B cell (primary cell): Measurements from ENCODE around the gene LDHB. TPM values are rescaled to one million over a fixed set of nuclear protein-coding genes. Genes with fewer than 3 reads are reported as not detected.

Experiments used
- ATAC-seq: fragments of 200-7000 bp; cut with Tn5 transposase; one replicate; pipeline ENCODE4 v1.10.0; 2021; ENCODE audit warnings: low read depth, mild to moderate bottlenecking, moderate number of reproducible peaks, moderate library complexity
- CTCF ChIA-PET: fragments of 350-600 bp; sonication (Branson Sonifier 250); formaldehyde crosslinking; loops from one replicate; lab custom pipeline; 2021; ENCODE audit warnings: antibody characterized with exemption, inconsistent platforms; lab: Charles Lee
- POLR2A ChIA-PET: fragments of 350-600 bp; sonication (Branson Sonifier 250); formaldehyde crosslinking; loops from one replicate; lab custom pipeline; 2021; ENCODE audit warnings: antibody characterized with exemption; lab: Charles Lee
- DNase-seq: peaks from one replicate; pipeline ENCODE4 v3.0.0; 2013
- H2AFZ ChIP-seq: 2 replicates; pipeline ENCODE4 v1.6.1; 2012; ENCODE audit warnings: mild to moderate bottlenecking, low read depth, low read length; ENCODE audit not compliant: insufficient read depth, poor library complexity, severe bottlenecking
- H3K27ac ChIP-seq, 2 donors: 1 replicate in 1 of 2; 2 replicates in 1 of 2; pipeline ENCODE4 v1.5.1; 2012 to 2013; ENCODE audit warnings: low read length in 2 of 2, mild to moderate bottlenecking in 2 of 2, moderate library complexity in 1 of 2
- H3K27me3 ChIP-seq, 4 experiments: fragments of 200-600 bp in 1 of 4; sonication (generic) in 1 of 4; replicated peaks in 1 of 4; 1 replicate in 2 of 4; 2 replicates in 2 of 4; pipeline versions ENCODE4 v1.6.1 to v1.7.0; 2013 to 2016; ENCODE audit warnings: low read length in 3 of 4, mild to moderate bottlenecking in 2 of 4, mixed read lengths in 1 of 4, moderate library complexity in 1 of 4; ENCODE audit not compliant: insufficient read depth in 4 of 4, control insufficient read depth in 3 of 4; ENCODE audit errors: control extremely low read depth in 1 of 4
- H3K36me3 ChIP-seq, 2 experiments: replicated peaks in 1 of 2; 1 replicate in 1 of 2; 2 replicates in 1 of 2; pipeline versions ENCODE4 v1.6.1 to v1.7.1; 2013; ENCODE audit warnings: low read length in 1 of 2; ENCODE audit not compliant: insufficient read depth in 2 of 2, control insufficient read depth in 1 of 2; ENCODE audit errors: control extremely low read depth in 1 of 2, extremely low read depth in 1 of 2
- H3K4me1 ChIP-seq, 2 donors: fragments of 200-600 bp in 1 of 2; sonication (generic) in 1 of 2; 1 replicate in 1 of 2; 2 replicates in 1 of 2; pipeline versions ENCODE4 v1.5.1 to v1.6.1; 2013 to 2017; ENCODE audit warnings: low read length in 2 of 2; ENCODE audit not compliant: control insufficient read depth in 2 of 2, insufficient read depth in 2 of 2
- H3K4me2 ChIP-seq: replicated peaks from 2 replicates; pipeline ENCODE3; 2012; ENCODE audit warnings: mild to moderate bottlenecking, low read depth, low read length; ENCODE audit not compliant: poor library complexity, severe bottlenecking
- H3K4me3 ChIP-seq, 5 experiments: fragments of 200-600 bp in 1 of 5; sonication (generic) in 1 of 5; 1 replicate in 3 of 5; 2 replicates in 2 of 5; pipeline versions ENCODE4 v1.5.1 to v1.7.0; 2011 to 2016; ENCODE audit warnings: low read length in 4 of 5, mild to moderate bottlenecking in 4 of 5, low read depth in 2 of 5, control low read depth in 1 of 5, moderate library complexity in 1 of 5; ENCODE audit not compliant: insufficient read depth in 1 of 5; ENCODE audit errors: control extremely low read depth in 1 of 5, extremely low read depth in 1 of 5
- H3K79me2 ChIP-seq: fragments of 200-600 bp; sonication (generic); one replicate; pipeline ENCODE4 v1.6.0; 2016; ENCODE audit warnings: low read length; ENCODE audit not compliant: control insufficient read depth, insufficient read depth
- H3K9ac ChIP-seq: fragments of 200-600 bp; sonication (generic); 2 replicates; pipeline ENCODE4 v1.6.1; 2017; ENCODE audit warnings: mild to moderate bottlenecking, low read length, moderate library complexity
- H3K9me3 ChIP-seq, 3 donors: one replicate each; pipeline versions ENCODE4 v1.6.1 to v1.7.1; 2013; ENCODE audit warnings: low read length in 2 of 3; ENCODE audit not compliant: control insufficient read depth in 2 of 3, insufficient read depth in 1 of 3; ENCODE audit errors: control extremely low read depth in 1 of 3
- H4K20me1 ChIP-seq: 2 replicates; pipeline ENCODE4 v1.6.0; 2012; ENCODE audit warnings: mild to moderate bottlenecking, low read length; ENCODE audit not compliant: insufficient read depth, control insufficient read depth, poor library complexity, severe bottlenecking
- H3K27ac Mint-ChIP-seq: one replicate; pipeline ENCODE4 v1.8.0; 2021; ENCODE audit warnings: mixed read lengths
- H3K27me3 Mint-ChIP-seq: one replicate; pipeline ENCODE4 v1.8.0; 2021; ENCODE audit warnings: mixed read lengths
- H3K4me1 Mint-ChIP-seq: one replicate; pipeline ENCODE4 v1.8.0; 2021; ENCODE audit warnings: mixed read lengths
- H3K4me3 Mint-ChIP-seq: one replicate; pipeline ENCODE4 v1.8.0; 2021; ENCODE audit warnings: mixed read lengths
- H3K9me3 Mint-ChIP-seq: one replicate; pipeline ENCODE4 v1.8.0; 2022; ENCODE audit warnings: mixed read lengths; ENCODE audit not compliant: insufficient read depth
- EZH2 ChIP-seq: IDR thresholded peaks from 2 replicates; pipeline ENCODE4 v1.6.1; 2012; ENCODE audit warnings: borderline replicate concordance, low read depth, mild to moderate bottlenecking, moderate library complexity, low read length; ENCODE audit not compliant: insufficient read depth, poor library complexity, severe bottlenecking
- WGBS: methylation state at CpG from one replicate; pipeline ENCODE4 v1.1.5; 2013; ENCODE audit warnings: missing lambda C conversion rate; ENCODE audit not compliant: insufficient coverage; 5-methylcytosine and 5-hydroxymethylcytosine counted together
- intact Hi-C: fragments of 100-400 bp; cut with micrococcal nuclease; formaldehyde crosslinking; loops from one replicate; pipeline ENCODE4 v1.10.0; 2022
- polyA plus RNA-seq: library from polyadenylated mRNA; depleted of rRNA; stranded (reverse); fragments of >200 nt; gene quantifications from 2 replicates; pipeline ENCODE4 v1.2.3, GENCODE V29; 2012
- total RNA-seq, 2 donors: library from RNA; stranded (reverse); fragments of 120-200 nt in 1 of 2; gene quantifications; 1 replicate in 1 of 2; 2 replicates in 1 of 2; pipeline versions ENCODE4 v1.2.3 to v1.2.4, GENCODE V29; 2013 to 2022
- TF ChIP-seq, protein P1 (sequence below): fragments of 200-600 bp; IDR thresholded peaks from one replicate; pipeline ENCODE4 v1.8.0; 2022; ENCODE audit warnings: antibody characterized with exemption, mild to moderate bottlenecking

The LDHB gene
- total and polyA plus RNA-seq, 2 donors (not counting 1 experiment from before 2014, with no cell fraction given): 63.2 to 161 TPM

DNA sequence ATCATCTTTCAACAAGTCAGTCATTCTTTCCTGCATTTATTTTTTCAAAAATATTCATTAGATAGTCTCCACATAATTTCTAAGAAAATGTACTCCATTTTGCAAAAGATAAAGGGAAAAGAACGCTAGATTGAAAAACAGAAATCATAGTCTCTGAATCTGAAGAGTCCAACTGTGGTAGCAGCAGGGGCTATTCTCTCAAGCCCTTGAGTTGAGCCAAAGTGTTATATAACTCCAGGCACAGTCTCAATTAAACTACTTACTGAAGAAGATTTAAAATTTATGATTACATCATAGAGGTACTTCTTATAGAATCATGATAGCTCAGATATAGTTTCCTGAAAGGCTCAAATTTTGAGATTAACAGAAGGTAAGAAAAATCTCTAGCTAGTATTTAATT, 5.8 kb downstream of the LDHB start:
- no CpG with 5 or more reads among the region's 1 CpG for WGBS
- no peak overlapping the region for H3K9ac ChIP-seq
- Mint-ChIP-seq H3K27me3 (no peaks in the 10 kb centered on the region), H3K4me3 (no peak overlapping the region), H3K27ac (no peak overlapping the region), H3K4me1 (peaks cover 17% of the 10 kb centered on the region), H3K9me3 (no peaks in the 10 kb centered on the region)
- H3K27ac ChIP-seq: no peak overlapping the region
- peaks cover 5% of the 10 kb centered on the region for H4K20me1 ChIP-seq
- H3K9me3 ChIP-seq: no peaks in the 10 kb centered on the region
- POLR2A ChIA-PET: no interaction called here
- H3K4me3 ChIP-seq: no peak overlapping the region
- intact Hi-C loops: no loop called here
- H3K4me2 ChIP-seq: no peak overlapping the region
- no peak overlapping the region for H2AFZ ChIP-seq
- DNase-seq (no peak), ATAC-seq (no peak)
- peaks cover 4 to 13% of the 10 kb centered on the region in 2 donors for H3K4me1 ChIP-seq
- peaks cover 28% of the 10 kb centered on the region for H3K79me2 ChIP-seq
- H3K36me3 ChIP-seq: peaks cover 17 to 39% of the 10 kb centered on the region in 2 experiments
- CTCF ChIA-PET: no interaction called here
- TF ChIP-seq, protein P1, sequence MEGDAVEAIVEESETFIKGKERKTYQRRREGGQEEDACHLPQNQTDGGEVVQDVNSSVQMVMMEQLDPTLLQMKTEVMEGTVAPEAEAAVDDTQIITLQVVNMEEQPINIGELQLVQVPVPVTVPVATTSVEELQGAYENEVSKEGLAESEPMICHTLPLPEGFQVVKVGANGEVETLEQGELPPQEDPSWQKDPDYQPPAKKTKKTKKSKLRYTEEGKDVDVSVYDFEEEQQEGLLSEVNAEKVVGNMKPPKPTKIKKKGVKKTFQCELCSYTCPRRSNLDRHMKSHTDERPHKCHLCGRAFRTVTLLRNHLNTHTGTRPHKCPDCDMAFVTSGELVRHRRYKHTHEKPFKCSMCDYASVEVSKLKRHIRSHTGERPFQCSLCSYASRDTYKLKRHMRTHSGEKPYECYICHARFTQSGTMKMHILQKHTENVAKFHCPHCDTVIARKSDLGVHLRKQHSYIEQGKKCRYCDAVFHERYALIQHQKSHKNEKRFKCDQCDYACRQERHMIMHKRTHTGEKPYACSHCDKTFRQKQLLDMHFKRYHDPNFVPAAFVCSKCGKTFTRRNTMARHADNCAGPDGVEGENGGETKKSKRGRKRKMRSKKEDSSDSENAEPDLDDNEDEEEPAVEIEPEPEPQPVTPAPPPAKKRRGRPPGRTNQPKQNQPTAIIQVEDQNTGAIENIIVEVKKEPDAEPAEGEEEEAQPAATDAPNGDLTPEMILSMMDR: no peak
- no peak for TF ChIP-seq EZH2
- no peaks in the 10 kb centered on the region for H3K27me3 ChIP-seq

DNA sequence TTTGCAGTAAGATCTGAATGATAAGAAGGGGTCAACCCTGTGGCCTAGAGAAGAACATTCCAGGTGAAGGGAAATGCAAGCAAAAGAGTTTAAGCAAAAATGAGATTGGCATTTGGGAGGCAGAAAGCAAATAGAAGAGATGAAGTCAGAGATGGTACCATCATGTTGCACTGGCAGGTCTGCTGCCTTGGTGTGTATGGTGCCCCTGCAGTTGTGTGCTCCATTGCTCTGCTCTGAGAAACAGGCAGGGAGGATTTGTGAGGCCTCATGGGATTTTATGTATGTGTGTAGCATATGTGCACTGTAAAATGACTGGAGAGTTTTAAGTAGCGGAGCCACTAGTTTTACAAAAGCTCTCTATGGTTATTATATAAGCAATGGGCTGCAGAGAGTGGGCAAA, 6.6 kb downstream of the LDHB start:
- peaks cover 0 to 7% of the 10 kb centered on the region in 2 donors for H3K4me1 ChIP-seq
- POLR2A ChIA-PET: no interaction called here
- Mint-ChIP-seq H3K27ac (no peak overlapping the region), H3K4me1 (peaks cover 11% of the 10 kb centered on the region), H3K4me3 (no peak overlapping the region), H3K27me3 (no peaks in the 10 kb centered on the region), H3K9me3 (no peaks in the 10 kb centered on the region)
- no peak overlapping the region for H3K27ac ChIP-seq
- H2AFZ ChIP-seq: no peak overlapping the region
- DNase-seq (no peak), ATAC-seq (no peak)
- H3K9me3 ChIP-seq: no peaks in the 10 kb centered on the region
- H3K4me3 ChIP-seq: no peak overlapping the region
- H4K20me1 ChIP-seq: peaks cover 5% of the 10 kb centered on the region
- H3K4me2 ChIP-seq: no peak overlapping the region
- intact Hi-C loops: no loop called here
- H3K9ac ChIP-seq: no peak overlapping the region
- CTCF ChIA-PET: interaction anchor here (1.1 kb wide), 1 partner anchor 30 kb away, joined by 3 read pairs; no protein-coding TSS in a partner anchor
- no peaks in the 10 kb centered on the region for H3K27me3 ChIP-seq
- H3K79me2 ChIP-seq: peaks cover 22% of the 10 kb centered on the region
- no peak for TF ChIP-seq EZH2
- TF ChIP-seq, protein P1: no peak
- no CpG with 5 or more reads among the region's 1 CpG for WGBS
- peaks cover 19 to 43% of the 10 kb centered on the region in 2 experiments for H3K36me3 ChIP-seq
